Hepatic stellate cell (primary cell): ENCODE results near the gene L3MBTL1.
"Not testable (repeated sequence)": the region's sequence is repeated elsewhere in the genome, so short reads cannot be mapped to it uniquely, and the experiment has no call there.

ENCODE experiments used
- DNase-seq: peaks from one replicate; pipeline ENCODE4 v3.0.0; 2011; ENCODE audit warnings: low spot score

The L3MBTL1 gene

DNA sequence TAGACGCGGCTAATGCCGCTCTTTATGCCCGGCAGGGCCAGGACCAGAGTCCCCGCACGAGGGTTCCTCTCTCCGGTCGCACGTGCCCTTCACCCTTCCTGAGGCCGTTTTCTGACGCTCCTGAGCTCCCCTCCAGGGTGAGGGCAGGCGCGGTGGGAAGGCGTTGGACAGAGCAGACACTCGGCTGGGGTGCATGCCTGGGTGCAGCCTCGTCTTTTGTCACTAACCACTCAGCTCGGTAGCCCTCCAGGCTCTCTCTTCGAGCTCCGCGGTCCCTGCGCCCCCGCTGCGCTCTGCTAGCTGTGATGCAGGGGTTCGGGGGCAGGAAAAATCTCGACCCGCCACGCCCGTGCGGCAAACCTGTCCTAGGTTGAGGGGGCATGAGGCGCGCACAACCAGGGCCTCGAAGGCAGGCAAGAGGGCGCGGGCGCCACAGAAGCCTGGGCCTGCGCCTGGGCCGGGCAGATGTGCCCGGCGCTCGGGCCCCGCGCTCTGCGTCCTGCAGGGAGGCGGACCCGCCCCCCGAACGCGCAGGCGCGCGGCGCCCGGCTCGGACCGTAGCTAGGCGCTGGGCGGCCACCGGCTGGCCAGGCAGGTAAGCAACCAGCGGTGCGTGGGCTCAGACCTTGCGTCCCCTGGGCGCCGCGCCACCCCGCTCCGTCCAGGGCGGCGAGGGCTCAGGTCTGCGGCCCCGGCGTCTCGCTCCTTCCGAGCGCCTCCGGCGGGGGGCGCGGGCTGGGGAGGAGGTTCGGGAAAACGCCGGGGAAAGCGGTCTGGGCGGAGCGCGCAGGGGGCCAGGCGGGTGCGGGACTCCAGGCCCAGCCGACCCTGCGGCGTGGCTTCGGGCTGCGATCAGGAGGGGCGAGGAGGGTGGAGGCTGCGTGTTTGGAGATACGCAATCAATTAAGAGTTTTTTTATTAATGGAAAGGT is at the start of gene L3MBTL1:
L3MBTL1 (plus strand) TSS at position 548 of the 931 bp plus-strand sequence. CDS start 5,807 bp downstream, outside the sequence.
- DNase-seq: peak; percentile 74

GRCh38 chr20:43458422-43458924 is 49.0 kb upstream of the L3MBTL1 start:
- no peak for DNase-seq

GRCh38 chr20:43459022-43459942 is 48.2 kb upstream of the L3MBTL1 start:
- no peak for DNase-seq

- DNase-seq: no peak
These were observed 47.2 kb upstream of the L3MBTL1 start for GRCh38 chr20:43460172-43460829.

GRCh38 chr20:43460830-43461200 is 46.7 kb upstream of the L3MBTL1 start:
- no peak for DNase-seq

GRCh38 chr20:43461894-43462659 is 45.4 kb upstream of the L3MBTL1 start:
- no peak for DNase-seq

DNA sequence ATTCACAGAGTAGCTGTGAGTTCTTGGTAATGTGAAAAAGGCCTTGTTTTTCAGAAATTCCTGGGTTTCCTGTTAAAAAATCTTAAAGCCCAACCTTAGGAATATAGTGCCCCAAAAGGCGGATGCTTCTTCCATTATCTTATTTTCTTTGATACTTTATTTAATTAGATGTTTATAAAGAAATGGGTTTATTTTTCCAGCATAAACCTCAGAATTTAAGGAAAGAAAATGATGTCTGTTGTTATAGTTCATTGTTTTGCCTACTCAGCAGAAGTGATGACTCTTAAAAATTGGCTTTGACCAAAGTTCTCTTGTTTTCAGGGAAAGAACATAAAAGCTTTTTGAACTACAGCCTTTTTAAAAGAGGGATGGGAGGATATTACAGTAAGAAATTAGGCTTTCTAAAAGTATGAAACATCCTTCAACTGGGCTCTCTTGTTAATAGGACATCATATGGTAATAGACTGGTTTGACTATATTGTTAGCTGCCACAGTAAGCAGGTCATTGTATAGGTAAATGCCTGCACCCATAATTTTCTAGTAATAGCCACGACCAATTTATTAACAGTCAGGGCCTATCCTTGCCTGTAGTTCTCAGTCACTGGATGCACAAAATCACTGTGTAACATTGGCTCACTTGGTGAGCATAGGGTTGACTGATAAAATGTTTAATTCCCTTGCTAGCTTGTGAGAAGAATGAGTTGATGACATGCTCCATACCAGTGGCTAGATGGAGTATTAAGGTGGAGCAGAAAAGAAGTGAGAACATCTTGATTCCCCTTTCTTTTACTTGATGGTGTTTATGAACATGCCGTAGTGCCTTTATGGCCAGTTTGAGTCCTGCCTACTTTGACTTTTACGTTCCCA is 44.6 kb upstream of the L3MBTL1 start:
- DNase-seq: no peak

DNA sequence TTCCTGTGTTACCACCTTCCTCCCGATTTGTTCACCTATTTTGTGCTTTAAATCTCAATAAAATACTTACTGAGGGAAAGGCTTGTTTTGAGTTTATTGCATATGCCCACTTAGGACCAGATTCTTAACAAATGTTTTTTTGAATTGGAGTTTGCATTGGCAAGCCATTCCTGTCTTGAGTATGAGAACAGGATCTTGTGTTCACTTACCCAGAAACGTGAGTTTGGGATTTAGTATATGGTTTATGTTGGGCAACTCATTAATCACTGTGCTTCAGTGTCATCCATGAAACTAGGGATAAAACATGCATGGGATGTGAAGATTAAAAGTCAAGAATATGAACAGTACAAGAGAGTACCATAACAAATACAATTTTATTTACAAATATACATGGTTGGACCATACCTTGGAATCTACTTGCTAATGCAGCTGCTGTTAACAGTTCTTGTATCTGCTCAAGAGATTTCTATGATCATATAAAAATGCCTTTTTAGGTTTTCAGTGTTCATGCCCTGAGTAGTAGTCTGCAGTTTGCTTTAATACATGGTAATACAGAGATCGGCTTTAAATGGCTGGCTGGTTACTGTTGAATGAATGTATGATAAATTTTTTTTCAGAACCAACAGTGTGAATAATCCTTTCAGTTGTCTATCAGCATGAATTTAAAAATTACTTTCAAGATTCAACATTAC is 43.8 kb upstream of the L3MBTL1 start:
- DNase-seq: no peak

- no peak for DNase-seq
These were observed 43.2 kb upstream of the L3MBTL1 start for GRCh38 chr20:43464219-43464790.

- DNase-seq: no peak
These were observed 41.9 kb upstream of the L3MBTL1 start for GRCh38 chr20:43465625-43465943.

DNA sequence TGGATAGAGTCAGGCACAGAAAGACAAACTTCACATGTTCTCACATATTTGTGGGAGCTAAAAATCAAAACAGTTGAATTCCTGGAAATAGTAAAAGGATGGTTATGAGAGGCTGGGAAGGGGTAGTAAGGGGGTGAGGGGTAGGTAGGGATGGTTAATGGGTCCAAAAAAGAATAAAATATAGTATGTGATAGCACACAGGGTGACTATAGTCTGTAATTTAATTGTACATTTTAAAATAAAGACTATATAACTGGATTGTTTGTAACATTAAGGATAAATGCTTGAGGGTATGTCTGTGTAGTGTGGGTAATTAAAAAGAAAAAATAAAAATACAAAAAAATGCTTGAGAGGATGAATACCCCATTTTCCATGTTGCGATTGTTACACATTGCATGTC is 39.9 kb upstream of the L3MBTL1 start:
- no peak for DNase-seq

GRCh38 chr20:43472671-43473380 is 34.7 kb upstream of the L3MBTL1 start:
- DNase-seq: no peak

GRCh38 chr20:43473381-43473704 is 34.2 kb upstream of the L3MBTL1 start:
- no peak for DNase-seq

DNA sequence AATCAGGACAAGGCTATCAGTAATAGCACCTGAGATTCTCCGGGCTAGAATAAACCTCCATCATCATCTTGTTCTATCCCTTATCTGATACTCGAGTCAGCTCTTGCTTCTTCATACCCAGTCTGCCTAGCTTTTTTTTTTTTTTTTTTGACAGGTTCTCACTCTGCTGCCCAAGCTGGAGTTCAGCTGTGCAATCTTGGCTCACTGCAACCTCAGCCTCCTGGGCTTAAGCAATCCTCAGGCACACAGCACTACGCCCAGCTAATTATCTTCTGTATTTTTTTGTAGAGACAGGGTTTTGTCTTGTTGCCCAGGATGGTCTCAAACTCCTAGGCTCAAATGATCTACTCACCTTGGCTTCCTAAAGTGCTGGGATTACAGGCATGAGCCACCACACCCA is 30.3 kb upstream of the L3MBTL1 start:
- DNase-seq: no peak

DNA sequence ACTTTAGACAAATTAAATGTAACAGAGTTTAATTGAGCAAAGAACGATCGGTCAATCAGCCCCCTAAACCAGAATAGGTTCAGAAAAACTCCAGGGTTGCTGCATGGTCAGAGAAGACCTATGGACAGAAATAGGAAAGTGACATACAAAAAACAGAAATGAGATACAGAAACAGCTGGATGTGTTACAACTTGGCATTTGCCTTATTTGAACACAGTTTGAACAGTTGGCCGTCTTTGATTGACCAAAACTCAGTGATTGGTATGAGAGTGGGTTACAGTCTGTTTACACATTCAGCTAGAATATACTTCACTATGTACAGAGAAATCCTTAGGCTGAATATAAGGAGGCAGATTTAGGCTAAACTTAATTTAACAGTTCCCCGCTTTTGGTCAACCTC is 29.9 kb upstream of the L3MBTL1 start:
- no peak for DNase-seq

GRCh38 chr20:43490038-43490437 is 17.5 kb upstream of the L3MBTL1 start:
- DNase-seq: no peak

DNA sequence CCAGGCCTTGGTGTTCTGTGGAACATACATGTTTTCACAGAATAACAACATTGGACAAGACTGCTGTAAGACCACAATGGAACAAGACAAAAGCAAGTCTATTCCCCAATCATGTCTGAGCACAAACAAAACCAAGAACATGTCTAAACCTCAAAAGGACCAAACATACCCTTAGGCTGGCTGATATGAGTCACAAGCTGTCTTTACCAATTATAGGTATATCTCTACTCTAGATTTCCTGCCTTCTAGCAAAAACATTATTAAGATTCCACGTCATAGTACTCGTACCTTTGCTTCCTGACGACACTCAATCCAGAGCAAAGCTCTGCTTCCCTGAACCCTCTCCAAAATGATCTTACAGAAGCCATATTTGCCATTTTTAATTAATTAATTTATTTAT is 15.4 kb upstream of the L3MBTL1 start:
- no peak for DNase-seq

DNA sequence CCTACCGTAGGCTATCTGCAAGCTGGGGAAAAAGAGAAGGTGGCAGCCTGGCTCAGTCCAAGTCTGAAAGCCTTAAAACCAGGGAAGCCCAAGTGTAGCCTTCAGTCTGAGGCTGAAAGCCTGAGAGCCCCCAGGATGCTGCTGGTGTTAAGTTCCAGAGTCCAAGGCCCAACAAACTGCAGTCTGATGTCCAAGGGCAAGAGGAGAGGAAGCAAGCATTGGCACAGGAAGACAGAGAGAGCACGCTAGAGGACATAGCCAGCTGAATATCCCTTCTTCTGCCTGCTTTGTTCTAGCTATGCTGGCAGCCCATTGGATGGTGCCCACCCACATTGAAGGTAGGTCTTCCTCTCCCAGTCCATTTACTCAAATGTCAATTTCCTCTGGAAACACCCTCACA is 12.1 kb upstream of the L3MBTL1 start:
- DNase-seq: no peak

GRCh38 chr20:43502021-43502420 is 5.5 kb upstream of the L3MBTL1 start:
- not testable (repeated sequence) for DNase-seq
